Epithelial cell of prostate (primary cell): ENCODE measurements around the gene HEXD.
"Not testable (repeated sequence)": the region's sequence is repeated elsewhere in the genome, so short reads cannot be mapped to it uniquely, and the experiment has no call there.

ENCODE experiments used
- DNase-seq: peaks from one replicate; pipeline ENCODE4 v3.0.0-alpha.2; 2011; ENCODE audit warnings: low read depth, low spot score
- H3K27ac ChIP-seq: fragments of 450-650 bp; 2 replicates; pipeline ENCODE4 v1.5.1; 2017; ENCODE audit warnings: mild to moderate bottlenecking

Gene HEXD

DNA sequence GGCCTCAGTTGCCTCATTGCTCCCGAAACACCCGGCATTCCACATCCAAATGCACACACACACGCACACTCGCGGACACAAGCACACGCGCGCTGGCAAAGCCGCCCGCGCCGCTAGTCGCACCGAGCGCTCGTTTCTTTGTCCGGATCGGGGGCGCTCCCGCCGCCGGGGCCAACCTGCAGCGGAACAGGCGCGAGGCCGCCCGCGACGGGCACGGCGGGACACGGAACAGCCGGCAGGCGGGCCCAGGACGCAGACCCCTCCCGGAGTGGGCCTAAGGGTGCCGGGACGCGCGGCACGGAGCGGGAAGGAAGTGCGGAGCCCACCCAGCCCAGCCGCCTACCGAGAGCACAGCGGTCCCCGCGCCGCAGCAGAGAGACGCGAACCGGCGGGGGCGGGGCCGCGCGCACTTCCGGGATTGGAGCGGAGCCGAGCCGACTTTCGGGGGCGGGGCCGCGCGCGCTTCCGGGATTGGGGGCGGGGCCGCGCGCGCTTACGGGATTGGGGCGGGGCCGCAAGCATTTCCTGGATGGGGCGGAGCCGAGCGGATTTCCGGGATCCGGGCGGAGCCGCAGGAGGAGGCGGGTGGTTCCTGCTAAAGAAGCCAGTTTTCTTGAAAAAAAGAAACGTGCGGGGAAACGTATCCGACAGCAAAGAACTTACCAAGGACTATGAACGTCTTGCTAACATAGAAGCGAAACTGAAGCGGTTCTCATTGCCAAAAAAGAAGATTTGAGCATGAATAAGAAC is 32.4 kb downstream of the HEXD start, which contains the start of gene CYBC1:
CYBC1 (minus strand) TSS at position 396 of the 750 bp plus-strand sequence. CDS start 1,498 bp downstream, outside the sequence.
- peak; percentile 27 for DNase-seq
- peak within 1 kb of the TSS; percentile 54 for H3K27ac ChIP-seq

DNA sequence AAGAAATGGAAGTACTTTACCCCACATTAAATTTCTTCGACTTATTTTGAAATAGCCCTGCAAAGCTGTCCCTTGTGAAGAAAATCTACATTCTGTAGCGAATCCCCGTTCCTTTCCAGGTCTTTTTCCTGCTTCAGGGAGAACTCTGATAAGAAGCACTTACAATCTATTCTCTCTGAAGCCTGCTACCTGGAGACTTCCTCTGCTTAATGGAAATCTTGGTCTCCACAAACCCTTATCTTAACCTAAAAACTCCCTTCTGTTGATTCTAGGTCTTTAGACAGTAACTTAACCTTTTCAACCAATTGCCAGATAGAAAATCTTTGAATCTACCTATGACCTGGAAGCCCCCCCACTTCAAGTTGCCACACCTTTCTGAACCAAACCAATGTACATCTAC is 34.0 kb downstream of the HEXD start:
- no peak for DNase-seq
- no peak overlapping the region for H3K27ac ChIP-seq

DNA sequence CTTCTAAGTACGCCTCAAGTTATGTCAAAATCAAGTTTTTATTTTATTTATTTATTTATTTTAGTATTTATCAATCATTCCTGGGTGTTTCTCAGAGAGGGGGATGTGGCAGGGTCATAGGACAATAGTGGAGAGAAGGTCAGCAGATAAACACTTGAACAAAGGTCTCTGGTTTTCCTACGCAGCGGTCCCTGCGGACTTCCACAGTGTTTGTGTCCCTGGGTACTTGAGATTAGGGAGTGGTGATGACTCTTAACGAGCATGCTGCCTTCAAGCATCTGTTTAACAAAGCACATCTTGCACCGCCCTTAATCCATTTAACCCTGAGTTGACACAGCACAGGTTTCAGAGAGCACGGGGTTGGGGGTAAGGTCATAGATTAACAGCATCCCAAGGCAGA is 35.0 kb downstream of the HEXD start:
- not testable (repeated sequence) for H3K27ac ChIP-seq, DNase-seq

DNA sequence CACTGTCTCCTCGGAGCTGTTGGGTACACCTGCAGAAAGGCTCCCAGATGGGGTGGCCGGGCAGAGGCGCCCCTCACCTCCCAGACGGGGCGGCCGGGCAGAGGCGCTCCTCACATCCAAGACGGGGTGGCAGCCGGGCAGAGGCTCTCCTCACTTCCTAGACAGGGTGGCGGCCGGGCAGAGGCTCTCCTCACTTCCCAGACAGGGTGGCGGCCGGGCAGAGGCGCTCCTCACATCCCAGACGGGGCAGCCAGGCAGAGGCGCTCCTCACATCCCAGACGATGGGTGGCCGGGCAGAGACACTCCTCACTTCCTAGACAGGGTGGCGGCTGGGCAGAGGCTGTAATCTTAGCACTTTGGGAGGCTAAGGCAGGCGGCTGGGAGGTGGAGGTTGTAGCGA is 35.6 kb downstream of the HEXD start:
- not testable (repeated sequence) for DNase-seq, H3K27ac ChIP-seq

DNA sequence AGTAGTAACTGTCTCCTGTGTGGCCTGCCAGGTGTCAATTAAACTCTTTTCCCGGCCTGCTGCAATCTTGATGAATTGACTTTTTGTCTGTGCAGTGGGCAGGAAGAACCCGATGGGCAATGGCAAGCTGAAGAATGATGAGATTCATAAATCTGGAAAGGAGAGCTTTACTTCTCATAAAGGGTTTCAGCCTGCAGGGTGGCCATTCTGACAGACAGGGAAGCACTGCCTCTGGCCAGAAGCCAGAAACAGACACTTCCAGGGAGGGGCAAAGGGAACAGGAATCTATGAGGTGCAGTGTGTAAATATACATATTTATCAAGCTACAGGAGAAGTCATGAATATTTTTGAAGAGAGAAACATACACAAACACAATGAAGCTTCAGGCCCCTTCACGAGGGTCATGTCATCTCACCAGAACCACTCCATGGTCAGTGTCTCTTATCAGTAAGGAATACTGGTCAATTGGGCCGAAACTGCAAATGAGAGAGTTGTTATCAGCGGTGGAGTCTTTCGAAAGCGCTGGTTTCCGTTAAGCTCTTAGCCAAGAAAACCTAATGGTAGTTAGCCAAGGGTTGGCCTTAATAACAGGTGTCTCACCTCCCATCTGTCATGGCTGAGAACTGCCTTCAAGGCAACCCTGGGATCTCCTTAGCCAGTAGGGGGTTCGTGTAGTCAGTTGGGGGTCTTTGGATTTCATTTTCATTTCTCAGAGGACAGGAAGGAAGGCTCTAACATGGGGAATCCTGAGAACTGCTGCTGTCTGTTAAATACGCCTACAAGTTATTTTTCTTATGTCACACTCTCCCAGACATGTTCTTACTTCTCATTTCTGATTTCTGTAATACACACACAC is 39.2 kb downstream of the HEXD start:
- peak overlapping the region; percentile 98 for H3K27ac ChIP-seq
- no peak for DNase-seq

DNA sequence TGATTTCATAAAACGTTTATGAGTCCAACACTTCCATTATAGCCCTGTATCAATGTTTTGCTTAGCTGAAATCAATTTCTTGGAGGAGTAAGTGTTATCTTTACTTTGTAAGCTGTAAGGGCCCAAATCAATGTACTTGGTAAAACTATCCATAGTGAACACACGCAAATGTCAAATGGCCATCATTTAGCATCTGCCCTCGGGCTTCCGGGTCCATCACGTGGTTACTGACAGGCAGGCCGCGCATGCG is 39.7 kb downstream of the HEXD start:
- no peak for DNase-seq
- peak overlapping the region; percentile 98 for H3K27ac ChIP-seq

DNA sequence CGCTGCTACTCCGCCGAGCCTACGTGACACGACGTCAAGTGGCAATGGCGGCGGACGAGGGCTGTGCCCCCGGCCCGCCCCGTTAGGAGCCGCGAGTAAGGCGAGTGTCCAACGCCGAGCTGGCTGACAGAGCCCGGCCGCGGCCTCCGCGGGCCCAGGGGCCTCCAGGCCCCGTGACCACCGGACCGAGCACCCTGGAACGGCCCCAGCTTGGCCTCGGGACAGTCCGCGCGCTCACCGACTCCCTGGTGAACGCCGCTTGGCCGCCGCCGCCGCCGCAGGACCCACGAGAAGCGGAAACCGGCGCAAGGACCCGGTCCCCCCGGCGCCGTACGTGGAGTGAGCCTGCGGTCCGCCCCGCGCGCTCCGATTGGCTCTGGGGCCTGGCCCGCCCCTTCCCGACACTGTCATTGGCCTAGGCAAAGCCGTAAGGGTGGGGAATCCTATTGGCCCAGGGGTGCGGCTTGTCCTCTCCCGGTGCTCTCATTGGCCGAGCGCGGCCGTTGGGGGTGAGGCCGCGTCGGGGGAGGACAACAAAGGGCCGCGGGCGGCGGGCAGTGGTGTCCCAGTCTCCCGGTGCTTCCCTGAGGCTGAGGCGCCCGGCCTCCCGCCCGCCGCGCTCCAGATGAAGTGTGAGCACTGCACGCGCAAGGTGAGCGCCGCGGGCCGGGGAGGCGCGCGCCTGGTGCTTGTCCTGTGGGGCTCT is 40.2 kb downstream of the HEXD start, which contains the start of gene NARF:
NARF (plus strand) TSS at position 563 of the 706 bp plus-strand sequence; CDS start at position 626, 63 bp downstream.
- peak within 1 kb of the TSS; percentile 98 for H3K27ac ChIP-seq
- DNase-seq = peak; percentile 95

DNA sequence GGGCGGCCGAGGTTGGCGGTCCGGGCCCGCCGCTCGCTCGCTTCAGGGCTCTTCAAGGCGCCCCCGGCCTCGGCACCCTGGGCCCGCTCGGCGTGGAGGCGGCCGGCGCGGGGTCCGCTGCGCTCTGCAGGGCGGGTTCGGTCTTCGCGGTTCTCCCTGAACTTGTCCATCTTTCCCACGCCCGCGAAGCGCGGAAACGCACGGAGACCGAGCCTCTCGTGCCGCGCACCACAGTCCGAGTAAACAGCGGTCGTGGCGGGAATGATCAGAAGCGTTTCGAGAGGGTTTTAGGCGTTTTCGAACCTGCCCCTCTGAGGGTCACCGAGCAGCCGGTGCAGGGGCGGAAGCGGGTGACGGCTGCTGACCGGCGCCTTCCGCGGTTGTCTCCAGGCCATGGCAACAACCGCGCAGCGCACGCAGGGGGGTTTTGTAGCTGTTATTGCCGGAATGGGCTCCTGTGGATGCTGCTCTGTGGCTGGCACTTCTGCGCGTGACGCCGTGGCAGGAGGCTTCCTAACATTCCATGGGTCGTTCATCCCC is 40.8 kb downstream of the HEXD start:
- no peak for DNase-seq
- peak overlapping the region; percentile 98 for H3K27ac ChIP-seq

DNA sequence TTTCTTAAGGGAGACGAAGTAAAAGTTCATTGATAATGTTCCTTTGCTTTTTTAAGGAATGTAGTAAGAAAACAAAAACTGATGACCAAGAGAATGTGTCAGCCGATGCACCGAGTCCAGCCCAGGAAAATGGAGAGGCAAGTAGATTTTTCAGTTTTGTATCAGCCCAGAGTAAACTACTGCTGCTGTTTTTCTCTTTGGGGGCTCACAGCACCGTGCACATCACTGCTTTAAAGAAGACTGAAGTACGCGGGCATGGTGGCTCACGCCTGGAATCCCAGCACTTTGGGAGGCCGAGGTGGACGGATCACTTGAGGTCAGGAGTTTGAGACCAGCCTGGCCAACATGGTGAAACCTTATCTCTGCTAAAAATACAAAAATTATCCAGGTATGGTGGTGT is 41.8 kb downstream of the HEXD start:
- not testable (repeated sequence) for DNase-seq, H3K27ac ChIP-seq

DNA sequence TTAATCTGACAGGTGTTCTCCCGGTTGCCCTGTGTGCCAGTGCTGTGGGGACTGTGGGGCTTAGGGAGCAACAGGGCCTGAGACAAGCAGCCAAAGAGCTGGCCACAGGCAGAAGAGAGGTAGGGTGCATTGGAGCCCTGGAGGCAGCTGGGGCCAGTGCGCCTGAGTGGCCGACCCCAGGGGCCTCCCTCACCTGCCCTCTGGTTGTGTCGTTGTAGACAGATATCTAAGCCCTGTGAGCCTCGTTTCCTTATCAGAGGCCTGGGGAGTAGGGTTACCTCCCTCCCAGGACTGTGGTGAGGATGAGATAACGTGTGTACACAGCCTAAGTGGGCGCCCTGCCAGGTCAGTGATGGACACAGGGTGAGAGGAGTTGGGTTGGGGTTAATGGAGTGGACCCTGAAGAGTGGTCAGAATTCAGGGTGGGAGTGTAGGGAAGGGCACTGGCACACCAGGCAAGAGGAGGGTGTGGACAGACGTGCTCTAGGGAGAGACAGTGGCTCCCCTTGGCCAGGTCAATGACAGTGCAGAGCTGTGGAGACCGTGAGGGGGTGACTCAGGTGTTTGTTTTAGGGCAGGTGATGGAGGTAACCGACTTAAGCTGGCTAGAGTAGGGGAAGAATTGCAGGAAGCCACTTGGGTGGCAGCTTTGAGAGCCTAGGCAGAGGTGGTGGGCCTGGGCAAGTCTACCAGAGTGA is 43.8 kb downstream of the HEXD start:
- peak; percentile 5 for DNase-seq
- H3K27ac ChIP-seq = no peak overlapping the region

DNA sequence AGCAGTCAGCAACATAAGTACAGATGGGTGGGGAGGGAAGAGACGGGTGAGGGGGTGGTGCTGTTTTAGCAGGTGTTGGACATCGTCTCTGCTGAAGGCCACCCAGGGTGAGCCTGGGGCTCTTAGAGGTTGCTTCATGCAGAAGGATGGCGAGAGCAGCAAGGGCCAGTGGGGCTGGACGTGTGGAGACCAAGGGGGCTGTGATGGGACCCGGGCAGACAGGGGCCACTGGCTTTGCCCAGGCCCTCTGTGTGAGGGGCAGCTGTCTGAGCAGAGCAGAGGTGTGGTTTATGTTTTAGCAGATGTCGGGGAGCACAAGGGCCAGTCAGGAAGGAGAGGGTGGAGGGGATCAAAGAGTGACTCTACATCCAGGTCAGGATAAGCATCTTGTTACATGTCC is 45.2 kb downstream of the HEXD start:
- H3K27ac ChIP-seq = no peak overlapping the region
- no peak for DNase-seq

DNA sequence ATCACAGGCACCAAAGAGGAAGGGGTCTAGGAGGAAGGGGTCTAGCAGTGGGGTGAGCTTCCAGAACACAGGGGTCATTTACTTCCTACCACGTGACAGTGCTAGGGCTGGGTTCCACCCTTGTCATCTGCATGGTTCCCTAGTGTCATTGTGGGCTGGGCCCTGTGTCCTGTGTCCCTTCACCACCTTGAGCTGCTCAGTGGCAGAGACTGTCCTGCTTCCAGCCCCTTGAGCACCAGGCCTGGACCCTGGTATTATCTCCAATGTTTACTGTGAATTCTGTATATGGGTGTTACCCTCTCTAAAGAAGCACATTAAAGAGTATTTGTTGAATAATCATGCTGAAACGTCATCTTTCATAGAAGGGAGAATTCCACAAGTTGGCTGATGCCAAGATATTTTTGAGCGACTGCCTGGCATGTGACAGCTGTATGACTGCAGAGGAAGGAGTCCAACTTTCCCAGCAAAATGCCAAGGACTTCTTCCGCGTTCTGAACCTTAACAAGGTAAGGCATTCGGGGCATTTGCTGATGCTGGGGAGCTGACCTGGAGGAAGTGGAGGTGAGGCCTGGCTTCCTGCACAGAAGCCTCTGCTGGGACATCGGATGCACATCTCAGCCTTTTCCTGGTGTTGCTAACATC is 45.9 kb downstream of the HEXD start:
- H3K27ac ChIP-seq = no peak overlapping the region
- DNase-seq = no peak

DNA sequence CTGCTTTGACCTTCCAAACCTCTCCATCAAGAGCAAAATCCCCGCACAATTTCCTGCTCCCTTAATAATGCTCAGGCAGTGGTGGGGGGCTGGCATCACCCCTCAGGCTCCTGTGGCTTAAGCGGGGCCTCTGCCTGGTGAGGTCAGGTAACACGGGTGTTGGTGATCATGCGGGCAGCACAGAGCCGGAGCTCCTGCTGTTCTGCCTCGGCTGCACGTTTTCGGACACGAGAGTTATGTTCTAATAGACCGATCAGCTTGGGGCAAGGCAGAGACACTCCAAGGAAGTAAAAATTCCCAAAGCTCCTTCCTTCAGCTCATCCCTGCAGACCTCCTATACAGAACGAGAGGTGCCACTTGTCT is 46.4 kb downstream of the HEXD start:
- no peak overlapping the region for H3K27ac ChIP-seq
- DNase-seq = no peak

DNA sequence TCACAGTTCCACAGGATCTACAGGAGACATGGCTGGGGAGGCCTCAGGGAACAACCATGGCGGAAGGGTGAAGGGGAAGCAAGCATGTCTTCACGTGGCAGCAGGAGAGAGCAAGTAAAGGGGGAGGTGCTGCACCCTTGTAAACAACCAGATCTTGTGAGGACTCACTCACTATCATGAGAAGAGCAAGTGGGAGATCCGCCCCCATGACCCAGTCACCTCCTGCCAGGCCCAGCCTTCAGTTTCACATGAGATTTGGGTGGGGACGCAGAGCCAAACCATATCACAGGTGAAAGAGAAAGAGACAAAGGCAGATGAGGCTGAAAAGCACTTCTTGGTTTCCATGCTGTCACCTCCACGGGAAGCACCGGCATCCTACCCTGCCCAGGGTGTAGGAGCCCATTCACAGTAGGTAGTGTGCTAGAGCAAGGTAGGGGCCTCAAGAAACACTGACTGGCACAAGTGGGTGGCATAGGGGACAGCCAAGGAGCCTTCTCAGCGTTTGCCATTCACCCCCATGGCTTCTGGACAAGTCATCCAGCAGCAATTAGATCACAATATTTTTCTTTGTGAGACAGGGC is 47.0 kb downstream of the HEXD start:
- H3K27ac ChIP-seq = no peak overlapping the region
- DNase-seq = no peak

DNA sequence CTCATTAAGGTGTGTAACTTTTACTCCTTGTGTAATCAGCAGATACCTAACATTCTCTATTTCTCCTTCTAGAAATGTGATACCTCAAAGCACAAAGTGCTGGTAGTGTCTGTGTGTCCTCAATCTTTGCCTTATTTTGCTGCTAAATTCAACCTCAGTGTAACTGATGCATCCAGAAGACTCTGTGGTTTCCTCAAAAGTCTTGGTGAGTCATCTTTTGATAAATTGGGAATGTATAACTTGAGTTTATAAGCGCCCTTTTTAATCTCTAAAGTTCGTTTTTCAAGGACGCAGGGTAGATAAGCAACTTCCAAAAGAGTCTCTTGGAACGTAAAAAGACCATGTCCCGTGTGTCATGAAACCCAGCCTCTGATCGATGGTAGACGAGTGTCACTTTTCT is 50.5 kb downstream of the HEXD start:
- no peak overlapping the region for H3K27ac ChIP-seq
- DNase-seq = no peak

DNA sequence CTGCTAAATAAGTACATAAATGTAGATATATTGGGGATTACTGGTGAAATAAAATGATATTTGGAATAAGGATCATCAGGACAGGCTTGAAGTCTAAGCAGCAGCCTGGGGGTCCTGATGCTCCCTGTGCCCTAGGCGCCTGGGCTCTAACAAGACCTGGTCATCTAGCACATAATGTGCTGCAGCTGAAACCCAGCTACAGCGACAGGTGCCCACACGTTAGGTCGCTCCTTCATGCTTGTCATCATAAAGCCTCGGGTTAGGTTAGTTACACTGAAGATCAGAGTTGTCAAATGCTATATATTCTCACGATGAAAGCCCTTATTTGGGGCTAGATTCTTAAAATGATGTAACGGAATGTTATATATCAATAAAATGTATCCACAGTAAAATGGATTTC is 51.9 kb downstream of the HEXD start:
- DNase-seq = no peak
- no peak overlapping the region for H3K27ac ChIP-seq

DNA sequence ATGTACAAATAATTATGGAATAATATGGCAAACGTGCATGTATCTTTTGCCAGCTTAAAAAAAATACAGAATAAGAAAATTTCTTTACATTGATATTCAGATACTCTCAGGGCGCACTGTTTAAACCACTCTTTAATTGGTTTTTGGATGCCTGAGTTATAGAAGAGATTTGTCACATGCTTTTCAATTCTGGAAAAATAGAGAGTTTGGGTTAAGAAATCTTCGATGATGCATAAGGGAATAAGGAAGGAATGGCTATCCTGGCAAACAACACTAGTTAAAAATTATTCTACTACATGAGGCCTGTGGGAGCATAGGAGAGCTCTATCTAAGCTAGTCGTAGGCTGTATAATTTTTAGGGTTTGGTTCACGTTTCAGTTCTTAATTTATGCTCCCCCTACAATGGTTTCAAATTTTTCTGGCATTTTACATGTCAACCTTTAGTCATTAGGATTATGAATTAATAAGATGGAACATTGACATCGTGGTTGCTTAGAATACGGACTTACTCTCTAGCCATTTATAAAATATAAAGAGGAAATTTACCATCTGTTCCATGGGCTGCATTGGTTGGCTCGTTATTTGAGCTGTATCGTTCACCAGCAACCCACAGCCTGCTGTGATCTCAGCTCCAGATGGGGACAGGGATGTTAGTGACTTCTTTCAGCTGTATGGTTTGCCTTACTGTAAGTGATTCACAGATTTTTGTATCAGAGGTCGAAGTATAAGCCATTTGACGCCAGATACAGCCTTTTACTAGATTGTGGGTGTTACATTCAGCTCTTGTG is 56.3 kb downstream of the HEXD start:
- no peak for DNase-seq
- H3K27ac ChIP-seq = no peak overlapping the region

DNA sequence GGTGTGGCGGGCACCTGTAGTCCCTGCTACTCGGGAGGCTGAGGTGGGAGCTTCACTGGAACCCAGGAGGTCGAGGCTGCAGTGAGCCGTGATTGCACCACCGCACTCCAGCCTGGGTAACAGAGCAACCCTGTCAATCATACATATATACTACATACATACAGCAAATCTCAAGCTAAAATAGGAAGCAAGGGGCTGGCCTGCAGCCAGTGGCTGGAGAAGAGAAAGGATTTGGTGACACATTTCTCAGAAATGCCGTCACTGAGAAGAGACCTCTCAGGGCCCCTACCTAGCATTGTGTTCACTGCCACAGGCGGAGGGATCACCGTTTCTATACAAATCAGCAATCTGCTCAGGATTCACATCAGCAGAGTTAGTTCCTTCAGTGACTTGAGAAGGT is 57.3 kb downstream of the HEXD start:
- DNase-seq = no peak
- H3K27ac ChIP-seq = no peak overlapping the region

DNA sequence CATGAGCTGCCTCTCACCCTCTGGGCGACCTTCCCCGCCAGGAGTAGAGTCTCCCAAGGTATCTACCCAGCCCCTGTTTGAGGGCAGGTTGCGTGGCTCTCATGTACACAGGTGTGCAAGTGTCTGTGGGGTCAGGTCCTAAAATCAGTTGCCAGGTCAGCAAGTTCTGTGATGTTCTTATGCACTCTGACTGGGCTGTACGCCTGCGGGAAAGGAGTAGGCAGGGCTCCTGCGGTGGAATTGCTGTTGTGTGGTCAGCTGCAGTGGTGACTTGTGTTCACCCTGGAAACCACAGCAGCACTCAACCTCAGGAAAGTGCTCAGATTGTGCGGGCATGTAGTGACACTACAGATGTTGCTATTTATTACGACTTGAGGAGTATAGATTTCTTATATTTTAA is 59.8 kb downstream of the HEXD start:
- H3K27ac ChIP-seq = no peak overlapping the region
- no peak for DNase-seq
